ENCODE data around the gene PLEKHG4B. TPM values are rescaled to one million over a fixed set of nuclear protein-coding genes. Genes with fewer than 3 reads are reported as not detected.

PLEKHG4B gene
- total and polyA plus RNA-seq, 2 of the 8 experiments (the other 6 are each of a cell fraction or from before 2014, with no cell fraction given) = 31.1 to 43.6 TPM

DNA sequence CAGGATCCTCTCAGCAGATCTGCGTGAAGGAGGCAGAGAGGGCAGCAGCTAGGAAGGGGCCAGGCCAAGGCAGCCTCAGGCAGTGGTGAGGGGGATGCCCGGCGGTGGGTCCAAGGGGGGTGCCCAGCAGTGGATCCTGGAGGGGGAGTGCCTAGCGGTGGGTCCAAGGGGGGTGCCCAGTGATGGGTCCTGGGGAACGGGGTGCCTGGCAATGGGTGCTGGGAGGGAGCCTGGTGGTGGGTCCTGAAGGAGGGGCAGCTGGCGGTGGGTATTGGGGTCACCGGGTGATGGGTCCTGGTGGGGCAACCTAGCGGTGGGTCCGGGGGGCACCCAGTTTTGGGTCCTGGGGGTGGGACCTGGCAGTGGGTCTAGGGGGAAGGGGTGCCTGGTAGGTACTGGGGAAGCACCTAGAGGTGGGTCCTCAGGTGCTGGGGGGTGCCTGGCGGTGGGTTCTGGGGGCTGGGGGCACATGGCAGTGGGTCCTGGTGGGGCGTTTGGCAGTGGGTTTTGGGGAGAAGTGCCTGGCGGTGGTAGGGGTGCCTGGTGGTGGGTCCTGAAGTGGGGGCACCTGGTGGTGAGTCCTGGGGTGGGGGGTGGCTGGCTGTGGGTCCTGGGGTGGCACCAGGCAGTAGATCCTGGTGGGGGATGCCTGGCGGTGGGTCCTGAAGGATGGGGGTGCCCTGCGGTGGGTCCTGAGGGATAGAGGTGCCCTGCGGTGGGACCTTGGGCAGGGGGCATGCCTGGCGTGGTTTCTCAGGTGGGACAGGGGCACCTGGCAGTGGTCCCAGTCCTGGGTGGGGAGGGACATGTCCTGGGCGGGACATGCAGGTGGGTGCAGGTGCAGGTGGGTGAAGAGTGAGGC lies 101.2 kb downstream of the PLEKHG4B start:
- Histone ChIP-seq H3K56ac (replicated peaks; ENCODE audit: insufficient read length, low read depth, low read length) (no peak overlapping the region), H3K23me2 (ENCODE audit: low read depth, low read length) (no peaks in the 10 kb centered on the region), H3K4ac (replicated peaks; ENCODE audit: insufficient read length, low read depth, low read length) (no peak overlapping the region), H4K20me1 (replicated peaks in 1 of 2; ENCODE audit: control insufficient read depth in 1 of 2, insufficient read depth in 2 of 2, low read length in 2 of 2) (peaks cover 0 to 10% of the 10 kb centered on the region in 2 experiments), H3K79me2 (ENCODE audit: control insufficient read depth in 1 of 2, insufficient read depth in 2 of 2, low read length in 2 of 2) (no peaks in the 10 kb centered on the region), H2BK120ac (replicated peaks; ENCODE audit: low read depth, low read length) (no peak overlapping the region), H4K5ac (ENCODE audit: insufficient read length, low read depth, low read length) (no peak overlapping the region), H3K27ac (ENCODE audit: low read depth, low read length) (no peak overlapping the region), H4K8ac (ENCODE audit: extremely low read depth, insufficient read depth, low read length) (peak overlapping the region; percentile 25; the same call in 1 of the 2 replicates), H2BK15ac (ENCODE audit: low read length) (no peak overlapping the region), H3K9ac (replicated peaks in 1 of 4; ENCODE audit: extremely low read depth in 1 of 4, low read depth in 3 of 4, low read length in 3 of 4) (no peak overlapping the region), H3K18ac (ENCODE audit: extremely low read depth, low read length) (no peak overlapping the region), H2BK5ac (ENCODE audit: low read depth, low read length) (no peak overlapping the region), H2AFZ (ENCODE audit: low read length) (no peak overlapping the region), H3K4me2 (ENCODE audit: insufficient read depth in 1 of 2, low read depth in 2 of 2, low read length in 2 of 2) (no peak overlapping the region), H3K9me3 (ENCODE audit: insufficient read depth in 2 of 2, low read depth in 1 of 2, low read length in 1 of 2) (no peaks in the 10 kb centered on the region), H3K27me3 (replicated peaks in 1 of 4; ENCODE audit: control insufficient read depth in 3 of 4, extremely low read depth in 1 of 4, insufficient read depth in 3 of 4, low read length in 3 of 4) (no peaks in the 10 kb centered on the region), H3K4me3 (ENCODE audit: extremely low read depth in 1 of 4, insufficient read depth in 2 of 4, low read depth in 3 of 4, low read length in 4 of 4) (no peak overlapping the region), H3K4me1 (replicated peaks in 1 of 4; ENCODE audit: control insufficient read depth in 3 of 4, insufficient read depth in 4 of 4, low read length in 3 of 4) (peaks cover 0 to 9% (median 5%) of the 10 kb centered on the region in 4 experiments; a peak in 5 of 7 replicates), H4K91ac (replicated peaks; ENCODE audit: insufficient read length, low read length) (no peak overlapping the region), H3K23ac (ENCODE audit: insufficient read length) (no peak overlapping the region), H2BK12ac (ENCODE audit: low read depth, low read length) (no peak overlapping the region), H2AK5ac (ENCODE audit: low read depth, low read length) (no peak overlapping the region), H3K14ac (ENCODE audit: insufficient read length) (no peak overlapping the region), H2BK20ac (ENCODE audit: low read length) (no peak overlapping the region), H3K79me1 (ENCODE audit: low read depth, low read length) (no peaks in the 10 kb centered on the region; the same call in 1 of the 2 replicates), H3K36me3 (ENCODE audit: control insufficient read depth in 2 of 4, insufficient read depth in 4 of 4, low read length in 3 of 4) (no peaks in the 10 kb centered on the region)
- WGBS, 2 experiments (ENCODE audit: extremely low coverage in 1 of 2, insufficient coverage in 1 of 2, insufficient read length in 1 of 2, insufficient replicate concordance in 2 of 2, low coverage in 1 of 2, low lambda C conversion rate in 2 of 2, missing lambda C conversion rate in 1 of 2) = 99% methylated on average over 7 of the region's 17 CpGs; no CpG with 5 or more reads in 1 of the 2 experiments
- DNase-seq (ENCODE audit: low read depth in 1 of 2, low spot score in 2 of 2) (no peak), FAIRE-seq (no peak)
- ChIA-PET POLR2A (ENCODE audit: partially characterized antibody) (interaction anchor here (0.8 to 3.1 kb wide), 3 partner anchors 10 to 25 kb away, joined by 4 to 11 read pairs (median 4); partner anchors contain the start of genes CCDC127 and SDHA), CTCF (ENCODE audit: partially characterized antibody) (interaction anchor here (0.7 to 1.9 kb wide), 4 partner anchors 10 to 123 kb away, joined by 3 to 5 read pairs (median 4); no protein-coding TSS in a partner anchor)
- TF ChIP-seq CREB1 (IDR thresholded peaks at IDR 0.05) (no peak), KDM4A (IDR thresholded peaks at IDR 0.05; ENCODE audit: low read depth, low read length, severe bottlenecking) (no peak), MAFK (IDR thresholded peaks at IDR 0.05; ENCODE audit: low read depth, low read length) (no peak), TAF7 (optimal IDR thresholded peaks at IDR 0.05; ENCODE audit: borderline replicate concordance, low read depth, low read length) (no peak), KDM5A (IDR thresholded peaks at IDR 0.05; ENCODE audit: low read length) (no peak)
- TF ChIP-seq, protein P1, sequence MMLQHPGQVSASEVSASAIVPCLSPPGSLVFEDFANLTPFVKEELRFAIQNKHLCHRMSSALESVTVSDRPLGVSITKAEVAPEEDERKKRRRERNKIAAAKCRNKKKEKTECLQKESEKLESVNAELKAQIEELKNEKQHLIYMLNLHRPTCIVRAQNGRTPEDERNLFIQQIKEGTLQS (IDR thresholded peaks at IDR 0.05; ENCODE audit: insufficient read depth, low read depth, low read length) = no peak
